ENCODE data around the gene STOML3. TPM values are rescaled to one million over a fixed set of nuclear protein-coding genes. Genes with fewer than 3 reads are reported as not detected.

STOML3 gene
- total and polyA plus RNA-seq, 2 of the 4 experiments (the other 2 are of a cell fraction) = not detected

DNA sequence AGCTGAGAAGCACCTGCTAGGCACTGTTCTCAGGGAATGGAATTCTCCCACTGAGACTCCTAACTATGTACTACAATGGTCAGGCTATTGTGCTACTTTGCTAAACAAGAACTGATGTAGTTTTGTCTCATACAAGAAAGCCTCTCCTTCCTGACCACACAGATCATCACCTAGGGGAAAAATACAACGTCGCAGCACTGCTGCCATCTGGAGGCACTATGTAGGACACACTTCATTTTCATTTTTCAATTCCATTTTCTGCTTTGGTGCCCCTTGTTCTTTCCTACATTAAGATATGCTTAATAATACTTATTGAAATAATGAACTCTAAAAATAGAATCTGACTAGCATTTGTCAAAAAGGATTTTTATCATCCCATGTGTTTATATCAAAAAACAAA lies 26.2 kb upstream of the STOML3 start:
- peak; percentile 8 for DNase-seq
- H3K18ac ChIP-seq (ENCODE audit: low read depth, low read length) = no peak overlapping the region
- H2BK20ac ChIP-seq (ENCODE audit: low read depth, low read length) = no peak overlapping the region
- H3K4ac ChIP-seq (ENCODE audit: low read depth, low read length) = no peak overlapping the region
- H3K27me3 ChIP-seq (ENCODE audit: control insufficient read depth, insufficient read depth, low read length) = no peaks in the 10 kb centered on the region
- no peaks in the 10 kb centered on the region for H3K9me3 ChIP-seq (ENCODE audit: control insufficient read depth, insufficient read depth, low read length)
- dilution Hi-C loops (cut with HindIII; ENCODE audit: low sequenced_read_pairs, unreplicated experiment) (no loop called here), in situ Hi-C loops (cut with MboI; ENCODE audit: low sequenced_read_pairs) (no loop called here), intact Hi-C loops (cut with micrococcal nuclease) (no loop called here)
- no peak overlapping the region for H3K9ac ChIP-seq (ENCODE audit: low read depth, low read length)
- H4K91ac ChIP-seq (ENCODE audit: insufficient read depth, low read depth, low read length) = no peak overlapping the region
- CTCF ChIA-PET = no interaction called here
- no peak overlapping the region for H2AFZ ChIP-seq (replicated peaks; ENCODE audit: low read length, poor library complexity)
- no peak overlapping the region for H2BK120ac ChIP-seq (ENCODE audit: low read depth, low read length)
- no peak; the same call in 1 of the 2 replicates for ATAC-seq (ENCODE audit: low read depth)
- no peak overlapping the region for H3K23ac ChIP-seq (ENCODE audit: low read depth, low read length)
- POLR2A ChIA-PET (ENCODE audit: unreplicated experiment) = no interaction called here
- no CpG with 5 or more reads among the region's 2 CpGs for WGBS, 2 experiments (ENCODE audit: extremely low coverage in 2 of 2, insufficient read length in 1 of 2)
- no peaks in the 10 kb centered on the region; the same call in 1 of the 2 replicates for H3K9me1 ChIP-seq (ENCODE audit: insufficient read depth, low read length)
- H4K8ac ChIP-seq (ENCODE audit: low read depth in 2 of 2, low read length in 2 of 2) = no peak overlapping the region
- no peak overlapping the region for H2BK5ac ChIP-seq (ENCODE audit: low read depth, low read length, poor library complexity, severe bottlenecking)
- no peak overlapping the region for H4K5ac ChIP-seq (ENCODE audit: low read depth, low read length)
- BruUV-seq (replicated peaks) = no TSS peak
- H4K20me1 ChIP-seq (ENCODE audit: insufficient read depth, low read length) = no peaks in the 10 kb centered on the region
- H3K4me3 ChIP-seq (ENCODE audit: insufficient read depth, low read depth, low read length) = no peak overlapping the region
- H3K56ac ChIP-seq (ENCODE audit: extremely low read depth, insufficient read depth, low read length) = no peak overlapping the region
- no peak overlapping the region for H2AK9ac ChIP-seq (replicated peaks; ENCODE audit: low read depth, low read length, poor library complexity)
- no peaks in the 10 kb centered on the region for H3K79me1 ChIP-seq (ENCODE audit: low read depth in 1 of 2, low read length in 2 of 2)
- H3K27ac ChIP-seq (ENCODE audit: insufficient read depth, low read length) = no peak overlapping the region
- H2AK5ac ChIP-seq (ENCODE audit: low read depth, low read length) = no peak overlapping the region
- H3K36me3 ChIP-seq (ENCODE audit: control insufficient read depth, insufficient read depth, low read length) = peaks cover 38% of the 10 kb centered on the region
- no peak overlapping the region for H3K4me2 ChIP-seq (ENCODE audit: low read depth, low read length)
- no peak for TF ChIP-seq MAFK (IDR thresholded peaks at IDR 0.05; ENCODE audit: low read depth, low read length)
- no peak for TF ChIP-seq FOS (IDR thresholded peaks at IDR 0.05; ENCODE audit: low read depth, low read length)
- TF ChIP-seq CTCF (conservative IDR thresholded peaks at IDR 0.05; ENCODE audit: low read depth, low read length) = peak; percentile 23; the same call in 1 of the 2 replicates
- TF ChIP-seq SMC3 (IDR thresholded peaks at IDR 0.05; ENCODE audit: low read depth, low read length) = no peak
- no peak for TF ChIP-seq BHLHE40 (IDR thresholded peaks at IDR 0.05; ENCODE audit: low read depth, low read length)
- TF ChIP-seq NFE2L2 (IDR thresholded peaks at IDR 0.05; ENCODE audit: low read depth, low read length) = no peak
- TF ChIP-seq, protein P1, sequence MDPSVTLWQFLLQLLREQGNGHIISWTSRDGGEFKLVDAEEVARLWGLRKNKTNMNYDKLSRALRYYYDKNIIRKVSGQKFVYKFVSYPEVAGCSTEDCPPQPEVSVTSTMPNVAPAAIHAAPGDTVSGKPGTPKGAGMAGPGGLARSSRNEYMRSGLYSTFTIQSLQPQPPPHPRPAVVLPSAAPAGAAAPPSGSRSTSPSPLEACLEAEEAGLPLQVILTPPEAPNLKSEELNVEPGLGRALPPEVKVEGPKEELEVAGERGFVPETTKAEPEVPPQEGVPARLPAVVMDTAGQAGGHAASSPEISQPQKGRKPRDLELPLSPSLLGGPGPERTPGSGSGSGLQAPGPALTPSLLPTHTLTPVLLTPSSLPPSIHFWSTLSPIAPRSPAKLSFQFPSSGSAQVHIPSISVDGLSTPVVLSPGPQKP (IDR thresholded peaks at IDR 0.05; ENCODE audit: borderline replicate concordance, low read depth, low read length) = no peak
- no peak for TF ChIP-seq MAZ (IDR thresholded peaks at IDR 0.05; ENCODE audit: borderline replicate concordance, low read depth, low read length)
- no peaks in the 10 kb centered on the region for H3K4me1 ChIP-seq (ENCODE audit: control insufficient read depth, insufficient read depth, low read length)
- no peak overlapping the region for H3K14ac ChIP-seq (replicated peaks; ENCODE audit: low read depth, low read length)
- no peak overlapping the region for H2BK15ac ChIP-seq (ENCODE audit: low read depth, low read length)

Measured in IMR-90 (cell line).